ENCODE measurements around the gene FARP1.

The FARP1 gene

GRCh38 chr13:98280176-98280510 lies 137.2 kb downstream of the FARP1 start:
- no peak for DNase-seq (ENCODE audit: low read depth in 2 of 2, low spot score in 1 of 2)

GRCh38 chr13:98284679-98285078 lies 141.8 kb downstream of the FARP1 start:
- DNase-seq (ENCODE audit: low read depth in 2 of 2, low spot score in 1 of 2): no peak

DNA sequence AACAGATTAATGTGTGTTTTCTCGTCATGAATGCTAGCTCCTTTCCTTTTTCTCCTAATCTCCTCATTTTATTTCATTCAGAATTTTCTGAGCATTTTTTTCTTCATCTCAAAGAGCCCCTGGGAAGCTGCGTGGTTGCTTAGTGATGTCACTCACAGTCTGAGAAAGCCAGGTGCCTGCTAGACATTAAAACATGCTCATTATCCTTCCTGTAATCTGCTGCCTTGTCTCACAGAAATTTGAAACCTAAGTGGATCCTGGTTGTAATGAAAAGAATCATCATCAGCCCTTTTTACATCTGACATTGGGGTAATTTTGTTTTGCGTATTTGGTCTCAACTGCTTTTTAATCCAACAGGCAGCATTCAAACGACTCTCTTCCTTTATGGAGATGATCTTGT lies 142.4 kb downstream of the FARP1 start:
- DNase-seq (ENCODE audit: low read depth in 2 of 2, low spot score in 1 of 2): no peak

DNA sequence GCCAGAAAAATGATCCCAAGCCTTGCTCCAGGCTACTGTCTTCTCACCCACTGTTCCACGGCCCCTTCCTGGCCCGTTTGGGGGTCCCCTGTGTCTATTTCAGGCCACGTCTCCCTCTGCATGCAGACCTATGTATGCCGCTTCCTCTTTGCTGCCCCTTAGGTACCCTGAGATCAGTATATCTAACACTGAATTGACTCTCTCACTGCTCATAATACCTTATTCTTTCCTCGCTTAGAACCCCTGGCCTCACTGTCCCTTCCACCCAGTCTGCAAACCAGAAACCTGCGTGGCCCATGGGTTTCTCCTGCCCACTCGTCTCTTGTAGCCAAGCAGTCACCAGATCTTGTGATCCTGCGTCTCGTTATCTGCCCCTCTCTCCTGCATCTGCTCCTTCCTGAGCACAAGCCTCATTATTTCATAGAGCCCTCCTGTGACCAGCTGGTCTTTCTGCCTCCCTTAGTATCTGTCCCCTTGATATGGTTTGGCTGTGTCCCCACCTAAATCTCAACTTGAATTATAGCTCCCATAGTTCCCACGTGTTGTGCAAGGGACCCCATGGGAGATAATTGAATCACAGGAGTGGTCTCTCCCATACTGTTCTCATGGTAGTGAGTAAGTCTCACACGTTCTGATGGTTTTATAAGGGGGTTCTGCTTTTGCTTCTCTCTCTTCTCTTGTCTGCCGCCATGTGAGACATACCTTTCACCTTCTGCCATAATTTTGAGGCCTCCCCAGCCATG lies 143.1 kb downstream of the FARP1 start:
- DNase-seq (ENCODE audit: low read depth in 2 of 2, low spot score in 1 of 2): no peak

GRCh38 chr13:98286799-98287198 lies 143.9 kb downstream of the FARP1 start:
- DNase-seq (ENCODE audit: low read depth in 2 of 2, low spot score in 1 of 2): no peak

GRCh38 chr13:98288211-98288610 lies 145.3 kb downstream of the FARP1 start:
- DNase-seq (ENCODE audit: low read depth in 2 of 2, low spot score in 1 of 2): no peak

- no peak for DNase-seq (ENCODE audit: low read depth in 2 of 2, low spot score in 1 of 2)
Observed at GRCh38 chr13:98289339-98289945, 146.5 kb downstream of the FARP1 start.

DNA sequence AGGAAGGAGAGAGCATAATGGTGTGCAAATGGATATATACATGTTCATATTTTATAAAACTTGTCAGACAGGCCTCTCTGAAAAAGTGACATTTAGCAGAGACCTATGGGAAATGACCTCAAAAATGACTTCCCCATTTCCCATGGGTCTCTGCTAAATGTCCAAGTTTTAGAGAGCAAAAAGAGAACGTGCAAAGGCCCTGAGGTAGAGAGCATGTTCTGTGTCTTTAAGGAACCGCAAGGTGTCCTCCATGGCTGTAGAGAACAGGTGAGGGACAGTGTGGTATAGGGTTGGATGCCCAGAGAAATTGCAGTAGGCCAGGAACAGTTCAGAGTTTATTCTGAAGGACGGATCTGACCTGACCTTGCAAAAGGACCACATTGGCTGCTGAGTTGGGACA lies 147.4 kb downstream of the FARP1 start:
- DNase-seq (ENCODE audit: low read depth in 2 of 2, low spot score in 1 of 2): no peak

GRCh38 chr13:98291658-98292057 lies 148.8 kb downstream of the FARP1 start:
- no peak for DNase-seq (ENCODE audit: low read depth in 2 of 2, low spot score in 1 of 2)

- no peak for DNase-seq (ENCODE audit: low read depth in 2 of 2, low spot score in 1 of 2)
Observed at GRCh38 chr13:98293103-98293502, 150.2 kb downstream of the FARP1 start.

- no peak for DNase-seq (ENCODE audit: low read depth in 2 of 2, low spot score in 1 of 2)
Observed at GRCh38 chr13:98293570-98294142, 150.8 kb downstream of the FARP1 start.

- DNase-seq (ENCODE audit: low read depth in 2 of 2, low spot score in 1 of 2): no peak
Observed at GRCh38 chr13:98295371-98295770, 152.5 kb downstream of the FARP1 start.

GRCh38 chr13:98297051-98297450 lies 154.2 kb downstream of the FARP1 start:
- no peak for DNase-seq (ENCODE audit: low read depth in 2 of 2, low spot score in 1 of 2)

GRCh38 chr13:98297745-98298144 lies 154.9 kb downstream of the FARP1 start:
- no peak for DNase-seq (ENCODE audit: low read depth in 2 of 2, low spot score in 1 of 2)

DNA sequence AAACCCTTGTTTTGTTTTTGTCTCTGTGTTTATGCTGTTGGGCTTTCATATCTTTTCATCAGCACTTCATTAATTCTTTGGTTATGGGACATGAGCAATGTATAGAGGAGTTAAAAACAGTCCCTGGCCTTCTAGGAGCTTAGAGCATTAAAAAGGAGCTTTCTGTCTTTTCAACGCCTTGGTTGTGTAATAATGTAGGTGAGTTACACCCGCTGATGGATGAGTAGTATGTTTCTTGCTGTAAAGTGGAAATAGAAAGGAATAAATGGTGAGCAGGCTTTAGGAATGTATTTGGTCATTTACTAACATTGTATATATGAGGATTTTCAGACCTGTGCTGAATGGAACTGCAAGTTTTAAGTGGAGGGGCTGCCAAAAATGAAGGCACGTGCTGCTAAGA lies 155.7 kb downstream of the FARP1 start:
- DNase-seq (ENCODE audit: low read depth in 2 of 2, low spot score in 1 of 2): no peak

DNA sequence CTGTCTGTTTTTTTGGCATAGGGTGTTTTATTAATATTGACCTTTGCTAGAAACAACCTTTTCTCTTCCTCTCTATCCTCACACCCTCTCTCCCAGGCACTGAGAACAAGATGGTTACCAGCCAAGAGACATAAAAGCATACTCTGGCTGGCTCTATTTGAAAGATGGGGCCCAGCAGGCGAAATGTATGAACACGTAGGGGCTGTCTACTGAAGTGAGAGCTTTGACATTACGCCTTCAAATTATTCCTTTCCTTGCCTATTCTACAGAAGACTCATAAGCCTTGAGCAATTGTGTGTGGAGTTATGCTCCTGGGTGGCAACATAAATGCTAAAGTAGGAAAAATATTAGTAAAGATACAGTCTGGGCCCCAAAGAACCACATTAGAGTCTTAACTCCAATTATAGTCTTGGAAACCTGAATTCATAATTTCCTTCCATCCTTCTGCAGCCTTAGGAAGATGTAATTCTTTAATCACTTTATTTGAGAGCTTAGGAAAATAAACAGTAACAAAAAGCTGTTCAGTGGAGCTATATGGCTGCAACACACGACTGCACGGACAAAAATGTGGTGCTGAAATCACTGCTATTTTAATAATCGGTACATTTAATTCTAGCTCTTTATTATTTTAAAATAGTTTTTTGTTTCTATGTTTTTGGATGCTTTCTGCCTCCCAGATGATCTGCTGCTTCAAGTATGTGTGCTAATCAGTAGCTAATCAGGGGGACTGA lies 156.5 kb downstream of the FARP1 start:
- DNase-seq (ENCODE audit: low read depth in 2 of 2, low spot score in 1 of 2): no peak

DNA sequence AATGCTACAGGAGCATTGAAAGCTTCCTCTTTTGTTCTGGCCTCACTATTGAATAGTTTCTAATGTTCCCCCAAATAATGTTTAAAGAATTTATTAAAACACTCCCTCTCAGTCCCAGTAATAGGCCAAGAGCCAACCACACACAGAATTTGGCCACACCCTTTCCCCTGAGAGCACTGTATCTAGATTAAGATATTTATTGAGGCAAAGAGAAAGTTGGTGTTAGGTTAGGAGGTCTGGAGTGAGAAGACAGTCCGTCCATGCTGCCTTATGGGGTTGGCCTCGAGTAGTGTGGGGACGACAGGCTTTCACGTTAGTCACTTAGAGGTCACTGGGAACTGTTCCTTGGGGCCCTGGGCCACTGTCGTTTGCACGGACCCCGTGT lies 157.1 kb downstream of the FARP1 start:
- DNase-seq (ENCODE audit: low read depth in 2 of 2, low spot score in 1 of 2): no peak

GRCh38 chr13:98300956-98301641 lies 158.2 kb downstream of the FARP1 start:
- DNase-seq (ENCODE audit: low read depth in 2 of 2, low spot score in 1 of 2): no peak

- DNase-seq (ENCODE audit: low read depth in 2 of 2, low spot score in 1 of 2): no peak
Observed at GRCh38 chr13:98301721-98302120, 158.8 kb downstream of the FARP1 start.

DNA sequence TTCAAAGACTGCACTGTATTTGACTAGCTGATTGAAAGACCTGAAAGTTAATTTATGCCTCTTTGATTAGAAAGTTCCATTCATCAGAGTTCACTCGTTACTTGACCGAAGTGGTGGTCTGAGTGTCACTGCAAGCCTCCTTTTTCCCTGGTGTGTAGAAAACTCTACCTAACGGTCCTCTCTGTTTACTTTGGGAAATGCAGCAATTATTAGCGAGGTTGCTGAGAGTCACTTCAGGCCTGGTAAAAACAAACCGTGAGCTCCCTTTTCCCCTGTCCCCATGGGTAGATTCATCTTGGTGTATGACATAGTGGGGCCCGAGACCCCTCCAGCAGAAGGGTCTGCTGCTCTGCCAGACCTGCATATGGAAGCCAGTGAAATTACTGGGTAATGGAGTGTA lies 161.0 kb downstream of the FARP1 start:
- no peak for DNase-seq (ENCODE audit: low read depth in 2 of 2, low spot score in 1 of 2)

- DNase-seq (ENCODE audit: low read depth in 2 of 2, low spot score in 1 of 2): no peak
Observed at GRCh38 chr13:98305670-98306069, 162.8 kb downstream of the FARP1 start.

Measured in stimulated activated CD8-positive, alpha-beta memory T cell treated with anti-CD3 and anti-CD28 coated beads, Interleukin-4, amount 100 ng/mL, for 1 hour (primary cell).